HepG2 (cell line): ENCODE data around the gene UQCRC2. TPM values are rescaled to one million over a fixed set of nuclear protein-coding genes. Genes with fewer than 3 reads are reported as not detected.

ENCODE experiments used
- DPF2 ChIP-seq: sonication (generic); formaldehyde crosslinking; IDR thresholded peaks from 2 replicates; pipeline ENCODE4 v1.4.0; 2020; ENCODE audit warnings: mild to moderate bottlenecking, low read depth, missing genetic modification reagents, borderline replicate concordance
- JUN ChIP-seq: sonication (generic); formaldehyde crosslinking; IDR thresholded peaks from 2 replicates; pipeline ENCODE4 v1.4.0; 2020; ENCODE audit warnings: mild to moderate bottlenecking, missing genetic modification reagents
- KDM5B ChIP-seq: sonication (generic); formaldehyde crosslinking; IDR thresholded peaks from 2 replicates; pipeline ENCODE4 v1.4.0; 2020; ENCODE audit warnings: missing genetic modification reagents, mild to moderate bottlenecking, borderline replicate concordance
- TMF1 ChIP-seq: sonication (generic); formaldehyde crosslinking; IDR thresholded peaks from 2 replicates; pipeline ENCODE4 v1.8.1; 2022; ENCODE audit warnings: low read depth, missing genetic modification reagents
- ZNF292 ChIP-seq: sonication (generic); formaldehyde crosslinking; IDR thresholded peaks from 2 replicates; pipeline ENCODE4 v1.8.1; 2022; ENCODE audit warnings: mild to moderate bottlenecking, low read depth, missing genetic modification reagents, borderline replicate concordance
- ZNF33A ChIP-seq: sonication (generic); formaldehyde crosslinking; IDR thresholded peaks from 2 replicates; pipeline ENCODE4 v1.5.1; 2020; ENCODE audit warnings: missing genetic modification reagents, mild to moderate bottlenecking, moderate library complexity, borderline replicate concordance
- ZNF607 ChIP-seq: sonication (generic); formaldehyde crosslinking; IDR thresholded peaks from 2 replicates; pipeline ENCODE4 v1.5.1; 2020; ENCODE audit warnings: missing genetic modification reagents, mild to moderate bottlenecking, borderline replicate concordance
- ZNF720 ChIP-seq: sonication (generic); formaldehyde crosslinking; IDR thresholded peaks from 2 replicates; pipeline ENCODE4 v1.4.0; 2020; ENCODE audit warnings: missing genetic modification reagents
- ZNF878 ChIP-seq: sonication (generic); formaldehyde crosslinking; IDR thresholded peaks from 2 replicates; pipeline ENCODE4 v1.8.1; 2023; ENCODE audit warnings: mild to moderate bottlenecking, missing genetic modification reagents, moderate library complexity
- polyA plus RNA-seq, 8 experiments: library from polyadenylated mRNA; depleted of rRNA in 3 of 8; stranded (reverse) in 7 of 8; unstranded in 1 of 8; fragments of >200 nt; fragmentation: Illumina TruSeq in 4 of 8; extraction: Trizol in 4 of 8; gene quantifications; 2 replicates each; pipeline versions ENCODE4 v1.2.1 to v1.2.3, GENCODE V29; 2011 to 2016; ENCODE audit warnings: low read depth in 4 of 8, missing spikeins in 1 of 8, mixed read lengths in 1 of 8; ENCODE audit not compliant: insufficient read depth in 1 of 8
- total RNA-seq, 5 experiments: library from RNA; depleted of rRNA; stranded (reverse); fragments of >200 nt; fragmentation: Illumina TruSeq; extraction: Trizol; gene quantifications; 2 replicates each; pipeline ENCODE4 v1.2.3, GENCODE V29; 2016; ENCODE audit warnings: low read depth in 1 of 5
- TF ChIP-seq, protein P1 (sequence below): sonication (generic); formaldehyde crosslinking; IDR thresholded peaks from 2 replicates; pipeline ENCODE4 v1.4.0; 2020; ENCODE audit warnings: low read depth, mild to moderate bottlenecking, missing genetic modification reagents
- TF ChIP-seq, protein P2 (sequence below): sonication (generic); formaldehyde crosslinking; IDR thresholded peaks from 2 replicates; pipeline ENCODE4 v1.4.0; 2020; ENCODE audit warnings: missing genetic modification reagents
- TF ChIP-seq, protein P3 (sequence below): fragments of 450-650 bp; IDR thresholded peaks from 2 replicates; pipeline ENCODE4 v1.6.1; 2016
- TF ChIP-seq, protein P4 (sequence below): sonication (generic); formaldehyde crosslinking; IDR thresholded peaks from 2 replicates; pipeline ENCODE4 v1.4.0; 2020; ENCODE audit warnings: missing genetic modification reagents

The UQCRC2 gene
- total and polyA plus RNA-seq, 2 of the 13 experiments (the other 11 are each of a cell fraction or from before 2014, with no cell fraction given): 442 to 536 TPM

DNA sequence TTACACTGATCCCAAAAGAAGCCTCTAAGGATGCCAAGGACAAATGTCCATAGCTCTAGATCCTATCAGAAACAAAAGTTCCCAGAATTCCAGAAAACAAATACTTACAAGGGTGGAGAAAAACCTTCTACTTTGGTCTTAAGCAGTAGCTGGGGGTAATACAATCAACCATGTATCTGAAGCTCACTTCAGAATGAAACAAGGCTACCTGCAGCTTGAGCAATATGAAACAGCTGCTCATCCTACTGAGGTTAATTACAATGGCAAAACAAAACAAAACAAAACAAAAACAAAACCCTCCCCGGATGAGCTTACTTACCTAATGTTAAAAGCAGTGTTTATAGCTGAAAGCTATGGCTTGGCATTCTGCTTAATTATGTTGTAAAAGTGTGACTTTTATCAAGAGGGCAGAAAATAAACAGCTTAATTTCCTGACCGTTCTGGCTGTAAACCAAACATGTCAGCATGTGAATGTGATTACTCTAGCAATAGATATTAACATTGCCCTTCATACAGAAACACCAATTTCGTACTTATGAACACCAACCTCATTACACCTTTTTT lies 37.3 kb downstream of the UQCRC2 start (continued):
- TF ChIP-seq, protein P1, sequence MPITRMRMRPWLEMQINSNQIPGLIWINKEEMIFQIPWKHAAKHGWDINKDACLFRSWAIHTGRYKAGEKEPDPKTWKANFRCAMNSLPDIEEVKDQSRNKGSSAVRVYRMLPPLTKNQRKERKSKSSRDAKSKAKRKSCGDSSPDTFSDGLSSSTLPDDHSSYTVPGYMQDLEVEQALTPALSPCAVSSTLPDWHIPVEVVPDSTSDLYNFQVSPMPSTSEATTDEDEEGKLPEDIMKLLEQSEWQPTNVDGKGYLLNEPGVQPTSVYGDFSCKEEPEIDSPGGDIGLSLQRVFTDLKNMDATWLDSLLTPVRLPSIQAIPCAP (CRISPR knock-in tag): no peak
- TF ChIP-seq, protein P2, sequence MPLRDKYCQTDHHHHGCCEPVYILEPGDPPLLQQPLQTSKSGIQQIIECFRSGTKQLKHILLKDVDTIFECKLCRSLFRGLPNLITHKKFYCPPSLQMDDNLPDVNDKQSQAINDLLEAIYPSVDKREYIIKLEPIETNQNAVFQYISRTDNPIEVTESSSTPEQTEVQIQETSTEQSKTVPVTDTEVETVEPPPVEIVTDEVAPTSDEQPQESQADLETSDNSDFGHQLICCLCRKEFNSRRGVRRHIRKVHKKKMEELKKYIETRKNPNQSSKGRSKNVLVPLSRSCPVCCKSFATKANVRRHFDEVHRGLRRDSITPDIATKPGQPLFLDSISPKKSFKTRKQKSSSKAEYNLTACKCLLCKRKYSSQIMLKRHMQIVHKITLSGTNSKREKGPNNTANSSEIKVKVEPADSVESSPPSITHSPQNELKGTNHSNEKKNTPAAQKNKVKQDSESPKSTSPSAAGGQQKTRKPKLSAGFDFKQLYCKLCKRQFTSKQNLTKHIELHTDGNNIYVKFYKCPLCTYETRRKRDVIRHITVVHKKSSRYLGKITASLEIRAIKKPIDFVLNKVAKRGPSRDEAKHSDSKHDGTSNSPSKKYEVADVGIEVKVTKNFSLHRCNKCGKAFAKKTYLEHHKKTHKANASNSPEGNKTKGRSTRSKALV (CRISPR knock-in tag): no peak
- TF ChIP-seq KDM5B: no peak
- no peak for TF ChIP-seq TMF1 (CRISPR knock-in tag)
- no peak for TF ChIP-seq DPF2 (CRISPR knock-in tag)
- TF ChIP-seq ZNF878 (CRISPR knock-in tag): no peak
- TF ChIP-seq ZNF33A (CRISPR knock-in tag): no peak
- TF ChIP-seq, protein P3, sequence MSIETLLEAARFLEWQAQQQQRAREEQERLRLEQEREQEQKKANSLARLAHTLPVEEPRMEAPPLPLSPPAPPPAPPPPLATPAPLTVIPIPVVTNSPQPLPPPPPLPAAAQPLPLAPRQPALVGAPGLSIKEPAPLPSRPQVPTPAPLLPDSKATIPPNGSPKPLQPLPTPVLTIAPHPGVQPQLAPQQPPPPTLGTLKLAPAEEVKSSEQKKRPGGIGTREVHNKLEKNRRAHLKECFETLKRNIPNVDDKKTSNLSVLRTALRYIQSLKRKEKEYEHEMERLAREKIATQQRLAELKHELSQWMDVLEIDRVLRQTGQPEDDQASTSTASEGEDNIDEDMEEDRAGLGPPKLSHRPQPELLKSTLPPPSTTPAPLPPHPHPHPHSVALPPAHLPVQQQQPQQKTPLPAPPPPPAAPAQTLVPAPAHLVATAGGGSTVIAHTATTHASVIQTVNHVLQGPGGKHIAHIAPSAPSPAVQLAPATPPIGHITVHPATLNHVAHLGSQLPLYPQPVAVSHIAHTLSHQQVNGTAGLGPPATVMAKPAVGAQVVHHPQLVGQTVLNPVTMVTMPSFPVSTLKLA: no peak
- no peak for TF ChIP-seq ZNF607 (CRISPR knock-in tag)
- TF ChIP-seq JUN (CRISPR knock-in tag): no peak
- TF ChIP-seq, protein P4, sequence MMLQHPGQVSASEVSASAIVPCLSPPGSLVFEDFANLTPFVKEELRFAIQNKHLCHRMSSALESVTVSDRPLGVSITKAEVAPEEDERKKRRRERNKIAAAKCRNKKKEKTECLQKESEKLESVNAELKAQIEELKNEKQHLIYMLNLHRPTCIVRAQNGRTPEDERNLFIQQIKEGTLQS (CRISPR knock-in tag): no peak
- TF ChIP-seq ZNF292 (CRISPR knock-in tag): no peak
- no peak for TF ChIP-seq ZNF720
